Measurements from ENCODE around the gene CCM2. TPM values are rescaled to one million over a fixed set of nuclear protein-coding genes. Genes with fewer than 3 reads are reported as not detected.

Gene CCM2
- total RNA-seq, 1 donor from 2014 or later = 33.7 TPM

DNA sequence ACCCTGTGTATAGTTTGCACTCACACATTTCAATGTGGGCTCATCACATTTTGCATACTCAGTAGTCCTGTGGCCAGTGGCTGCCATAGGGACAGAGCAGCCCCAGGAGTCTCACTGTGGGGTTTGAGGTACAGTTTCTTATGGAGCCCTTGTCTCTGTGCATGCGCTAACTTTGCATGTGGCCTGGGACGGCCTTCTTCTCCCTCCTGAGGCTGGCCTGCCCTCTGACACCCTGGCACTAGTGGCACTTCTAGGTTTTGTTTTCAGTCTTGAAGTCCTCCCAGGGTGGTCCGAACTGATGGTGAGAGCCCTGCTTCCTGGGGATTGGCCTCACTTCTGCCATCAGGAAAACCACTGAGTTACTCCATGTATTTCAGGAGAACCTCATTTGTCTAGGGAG, 67.6 kb downstream of the CCM2 start:
- DNase-seq = no peak

DNA sequence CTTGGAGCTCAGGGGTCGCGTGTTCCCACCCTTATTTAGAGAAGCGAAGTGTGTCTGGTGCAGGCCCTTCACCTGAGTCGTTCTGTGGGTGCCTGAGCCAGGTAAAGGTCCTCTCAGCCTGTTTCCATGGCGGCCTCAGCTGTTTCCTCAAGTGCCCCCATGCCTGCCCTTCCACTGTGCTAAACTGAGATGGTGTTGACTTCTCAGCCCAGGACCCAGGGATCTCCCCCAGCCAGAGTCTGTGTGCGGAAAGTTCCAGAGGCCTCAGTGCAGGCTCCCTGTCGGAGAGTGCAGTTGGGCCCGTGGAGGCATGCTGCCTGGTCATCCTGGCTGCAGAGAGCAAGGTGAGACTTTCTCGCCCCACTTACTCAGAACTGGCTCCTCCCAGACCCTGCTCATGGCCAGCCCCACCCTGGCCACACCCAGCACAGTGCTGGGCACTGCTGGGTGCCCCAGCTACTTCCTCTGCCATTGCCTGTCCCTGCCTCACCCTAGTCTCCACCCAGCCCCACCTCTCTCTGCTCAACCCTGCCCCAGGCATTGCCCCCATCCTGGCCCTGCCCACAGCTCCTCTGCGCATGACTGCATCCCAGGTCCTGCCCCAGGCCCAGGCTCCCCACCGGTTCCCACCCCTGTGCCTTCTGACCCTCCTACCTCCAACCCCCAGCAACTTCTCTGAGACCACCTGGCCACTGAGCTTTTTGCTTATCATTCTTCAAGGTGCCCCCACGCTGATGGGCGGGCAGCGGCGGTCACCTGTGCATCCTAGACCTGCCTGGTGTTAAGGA, 68.4 kb downstream of the CCM2 start:
- no peak for DNase-seq

DNA sequence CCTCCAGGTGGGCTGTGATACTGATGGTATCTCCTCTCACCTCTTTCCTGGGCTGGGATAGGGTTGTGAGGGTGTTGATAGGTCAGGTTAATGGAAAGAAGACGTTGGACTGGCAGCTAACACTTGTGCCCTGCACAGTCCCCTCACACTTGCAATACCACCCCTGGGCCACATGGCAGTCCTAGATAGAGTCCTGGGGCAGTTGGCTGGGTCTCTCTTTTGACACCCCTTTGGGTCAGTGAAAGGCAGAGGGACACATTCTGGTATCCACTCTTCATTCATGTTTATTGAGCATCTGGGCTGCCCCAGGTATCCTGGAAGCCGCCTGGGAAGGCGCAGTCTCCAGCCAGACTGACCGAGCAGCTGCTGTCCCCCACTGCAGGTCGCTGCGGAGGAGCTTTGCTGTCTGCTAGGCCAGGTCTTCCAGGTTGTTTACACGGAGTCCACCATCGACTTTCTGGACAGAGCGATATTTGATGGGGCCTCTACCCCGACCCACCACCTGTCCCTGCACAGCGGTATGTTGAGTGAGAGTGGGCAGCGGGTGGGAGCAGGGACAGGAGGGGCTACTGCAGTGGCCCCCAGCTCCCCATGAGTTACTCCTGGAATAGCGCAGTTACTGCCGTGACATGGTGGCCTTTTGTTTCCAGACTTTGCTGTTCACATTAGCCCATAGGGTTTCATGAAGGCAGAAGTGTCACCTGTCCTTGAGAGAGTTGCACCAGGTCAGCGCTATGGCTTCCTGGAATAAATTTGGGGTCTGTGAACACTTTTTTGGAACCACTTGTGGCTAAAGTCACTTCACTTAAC, 69.6 kb downstream of the CCM2 start:
- DNase-seq = no peak

- DNase-seq = no peak
These were observed 70.2 kb downstream of the CCM2 start for GRCh38 chr7:45070254-45070642.

- DNase-seq = no peak
These were observed 71.5 kb downstream of the CCM2 start for GRCh38 chr7:45071528-45071927.

DNA sequence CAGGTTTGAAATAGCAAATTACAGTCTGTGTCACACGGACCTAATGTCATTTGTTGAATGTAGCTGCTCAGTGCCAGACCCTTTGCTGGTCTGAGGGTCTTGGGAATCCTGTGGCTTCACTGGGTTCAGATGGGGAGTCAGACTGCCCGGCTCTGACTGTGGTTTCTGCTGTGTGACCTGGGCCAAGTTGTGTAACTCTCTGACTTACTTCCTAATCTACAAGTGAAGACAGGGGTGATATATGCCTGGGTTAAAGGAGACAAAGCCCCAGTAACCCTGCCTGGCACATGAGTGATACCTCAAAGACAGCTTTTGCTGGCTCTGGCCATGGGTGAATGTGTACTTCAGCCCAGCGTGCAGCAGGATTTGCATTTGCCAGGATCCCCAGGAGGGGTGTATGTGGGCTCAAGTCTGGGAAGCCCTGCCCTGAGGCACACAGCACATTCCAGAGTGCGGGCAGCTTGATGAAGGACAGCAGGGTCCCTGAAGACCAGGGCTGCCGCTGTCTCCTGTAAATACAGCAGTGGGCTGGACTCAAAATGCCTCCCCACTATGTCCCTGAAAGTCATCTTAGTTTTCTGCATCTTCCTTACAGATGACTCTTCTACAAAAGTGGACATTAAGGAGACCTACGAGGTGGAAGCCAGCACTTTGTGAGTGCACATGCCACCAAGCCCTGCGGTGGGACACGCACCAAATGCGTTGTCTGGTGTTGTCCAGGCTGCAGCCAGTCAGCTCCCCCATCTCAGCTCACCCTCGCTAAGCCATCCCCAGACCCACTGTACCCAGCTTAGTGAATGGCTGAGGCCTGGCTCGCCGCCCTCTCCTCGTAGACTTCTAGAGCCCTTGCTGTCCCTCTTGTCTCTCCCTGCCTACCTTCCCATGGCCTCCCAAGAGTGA, 72.4 kb downstream of the CCM2 start:
- DNase-seq = no peak

DNA sequence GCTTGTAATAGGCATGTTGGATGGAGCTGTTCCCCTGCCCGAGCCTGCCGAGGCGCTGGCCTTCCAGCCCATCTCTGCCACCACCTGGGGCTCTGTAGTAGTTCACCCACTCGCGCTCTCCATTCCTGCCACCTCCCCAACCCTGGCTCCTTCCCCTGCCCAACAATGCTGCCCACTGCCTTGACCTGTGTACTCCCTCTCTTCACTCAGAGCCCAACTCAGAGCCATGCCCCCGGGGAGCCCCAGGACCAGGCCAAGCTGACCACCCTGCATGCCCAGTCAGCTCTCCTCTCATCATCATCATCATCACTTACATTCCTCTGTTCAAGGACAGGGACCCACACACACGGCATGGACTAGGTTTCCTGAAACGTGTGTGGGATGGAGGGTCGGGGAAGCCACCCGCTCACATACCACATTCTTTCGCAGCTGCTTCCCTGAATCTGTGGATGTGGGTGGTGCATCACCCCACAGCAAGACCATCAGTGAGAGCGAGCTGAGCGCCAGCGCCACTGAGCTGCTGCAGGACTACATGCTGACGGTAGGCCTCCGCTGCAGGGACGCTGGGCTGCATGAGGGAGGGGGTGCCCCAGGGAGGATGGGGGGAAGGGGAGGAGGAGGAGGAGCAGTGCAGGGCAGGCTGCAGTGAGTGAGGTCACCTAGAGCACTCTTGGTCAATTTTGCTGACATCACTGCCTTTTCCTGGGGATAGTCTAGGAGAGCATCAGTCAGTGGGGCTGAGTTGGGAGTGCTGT, 73.2 kb downstream of the CCM2 start:
- DNase-seq = no peak

DNA sequence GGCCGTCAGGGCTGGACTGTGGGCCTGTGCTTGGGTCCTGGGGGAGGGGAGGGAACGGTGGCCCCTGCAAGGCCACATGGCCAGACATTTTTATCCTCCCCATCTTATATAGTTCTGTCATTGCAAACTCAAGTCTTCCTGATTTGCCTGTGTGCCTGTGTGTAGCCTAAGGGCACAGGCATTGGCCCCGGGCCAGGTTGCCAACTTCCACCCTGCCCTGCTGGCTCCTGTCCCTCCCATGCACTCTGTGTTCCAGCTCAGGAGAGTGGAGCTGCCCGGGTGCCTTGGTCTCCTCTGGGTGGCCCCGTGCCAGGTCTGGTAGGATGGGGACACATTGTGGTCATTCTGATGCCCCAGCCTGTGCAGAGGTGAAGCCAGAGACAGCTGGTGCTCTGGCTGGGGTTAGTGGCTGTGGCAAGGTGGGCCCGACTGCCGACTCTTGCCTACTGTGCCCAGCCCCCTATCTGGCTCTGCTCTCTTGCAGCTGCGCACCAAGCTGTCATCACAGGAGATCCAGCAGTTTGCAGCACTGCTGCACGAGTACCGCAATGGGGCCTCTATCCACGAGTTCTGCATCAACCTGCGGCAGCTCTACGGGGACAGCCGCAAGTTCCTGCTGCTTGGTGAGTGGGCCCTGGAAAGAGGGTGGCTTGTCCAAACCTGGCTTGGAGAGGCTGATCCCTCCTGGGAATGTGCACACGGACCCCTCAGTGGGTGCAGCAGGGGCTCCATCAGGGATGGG, 74.0 kb downstream of the CCM2 start:
- DNase-seq = no peak

- no peak for DNase-seq
These were observed 74.7 kb downstream of the CCM2 start for GRCh38 chr7:45074528-45075354.

GRCh38 chr7:45075355-45075644, 75.3 kb downstream of the CCM2 start:
- no peak for DNase-seq

- DNase-seq = no peak
These were observed 76.1 kb downstream of the CCM2 start for GRCh38 chr7:45075871-45076796.

DNA sequence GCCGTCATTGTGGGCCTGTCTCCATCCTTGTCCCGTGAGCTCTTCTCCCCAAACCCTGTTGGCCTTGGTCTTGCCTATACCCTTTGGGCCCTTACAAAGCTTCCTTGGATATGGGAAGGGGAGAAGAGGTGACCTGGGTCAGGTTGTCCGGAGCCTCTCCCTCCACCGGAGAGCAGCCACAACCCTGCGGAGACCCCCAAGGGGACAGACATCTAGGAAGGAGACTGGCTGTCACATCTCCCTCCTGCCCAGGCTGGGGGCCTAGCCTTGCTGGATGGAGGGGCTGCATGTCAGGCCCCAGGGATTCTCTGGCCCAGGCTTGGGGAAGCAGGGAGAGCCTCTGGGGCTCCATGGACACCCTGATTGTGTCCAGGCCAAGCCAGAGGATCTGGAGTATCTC, 76.9 kb downstream of the CCM2 start:
- no peak for DNase-seq

DNA sequence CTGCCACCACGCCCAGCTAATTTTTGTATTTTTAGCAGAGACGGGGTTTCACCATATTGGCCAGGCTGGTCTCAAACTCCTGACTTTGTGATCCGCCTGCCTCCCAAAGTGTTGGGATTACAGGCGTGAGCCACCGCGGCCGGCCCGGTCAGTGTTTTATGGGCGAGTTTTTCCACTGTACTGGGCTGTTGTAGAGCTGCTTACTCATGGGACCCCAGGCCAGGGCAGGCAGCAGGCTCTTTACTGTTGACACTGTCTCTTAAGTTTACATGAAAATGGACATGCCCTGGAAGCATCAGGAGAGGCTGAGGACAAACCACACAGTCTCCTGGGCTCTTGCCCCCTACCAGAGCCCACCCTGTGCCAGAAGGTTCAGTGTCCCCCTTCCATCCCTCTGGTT, 77.6 kb downstream of the CCM2 start:
- DNase-seq = no peak

GRCh38 chr7:45078125-45078681, 78.2 kb downstream of the CCM2 start:
- no peak for DNase-seq

GRCh38 chr7:45080265-45080957, 80.4 kb downstream of the CCM2 start:
- no peak for DNase-seq

DNA sequence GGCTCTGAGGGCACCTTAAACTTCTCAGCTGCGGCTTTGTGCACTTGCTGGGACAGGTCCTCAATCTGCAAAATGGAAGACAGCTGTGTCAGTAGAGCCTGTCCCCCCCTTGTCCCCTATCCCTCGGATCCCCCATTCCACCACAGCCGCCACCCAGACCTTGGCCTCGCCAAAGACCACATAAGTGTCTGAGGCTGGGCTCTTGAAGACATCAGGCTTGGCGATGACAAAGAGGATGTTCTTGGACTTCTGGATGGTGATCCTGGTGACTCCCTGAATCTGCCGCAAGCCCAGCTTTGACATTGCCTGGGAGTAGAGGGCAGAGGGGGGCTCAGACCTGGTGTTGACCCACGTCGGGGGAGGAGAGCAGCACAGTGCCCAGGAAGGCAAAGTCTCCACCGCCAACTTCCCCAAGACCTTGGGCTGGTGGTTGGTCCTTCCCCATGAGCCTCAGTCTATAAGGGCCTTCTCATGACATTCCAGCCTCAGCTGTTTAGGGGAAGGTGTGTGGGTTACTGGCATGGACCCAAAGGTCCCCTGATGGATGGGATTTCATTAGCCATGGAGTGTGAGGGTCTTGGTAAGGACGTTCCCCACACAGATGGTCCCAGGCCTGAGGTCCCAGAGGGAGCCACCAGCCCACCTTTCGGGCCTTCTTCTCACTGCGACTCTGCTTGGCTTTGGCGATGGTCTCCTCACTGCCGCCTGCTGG, 81.1 kb downstream of the CCM2 start:
- DNase-seq = no peak

GRCh38 chr7:45081670-45081974, 81.6 kb downstream of the CCM2 start:
- no peak for DNase-seq
